A549 (cell line): ENCODE results near the gene DHX29. TPM values are rescaled to one million over a fixed set of nuclear protein-coding genes. Genes with fewer than 3 reads are reported as not detected.
A peak's percentile ranks its signal among the peaks of the same experiment; 100 is the strongest.

Source experiments
- ATAC-seq, 2 experiments: fragments of 200-7000 bp in 1 of 2; fragments of >200 bp in 1 of 2; cut with Nextera tagmentation in 1 of 2; cut with Tn5 transposase in 1 of 2; 3 replicates each; pipeline versions ENCODE4 v1.8.0 to v1.9.1; 2018 to 2020; ENCODE audit warnings: mild to moderate bottlenecking in 1 of 2, moderate library complexity in 1 of 2
- CTCF ChIA-PET: fragments of 300-600 bp; sonication (Branson Sonifier 250); formaldehyde crosslinking; extraction: SDS; loops from one replicate; lab custom pipeline; 2021; ENCODE audit warnings: antibody characterized with exemption, inconsistent platforms; lab: Yijun Ruan, JAX
- POLR2A ChIA-PET: fragments of 350-600 bp; formaldehyde crosslinking; extraction: SDS; loops from one replicate; lab custom pipeline; 2021; ENCODE audit warnings: antibody characterized with exemption, inconsistent platforms; lab: Yijun Ruan, JAX
- DNase-seq, 2 experiments: peaks; one replicate each; pipeline versions ENCODE4 v3.0.0 to v3.0.0-alpha.2; 2011 to 2016; ENCODE audit warnings: low read depth in 1 of 2, low spot score in 1 of 2
- FAIRE-seq: peaks from 2 replicates; lab custom pipeline; 2011; peaks lifted over from hg19 to GRCh38; lab: Jason Lieb, UNC
- H3K27ac ChIP-seq, 2 experiments: fragments of >200 bp; sonication (Bioruptor Twin); formaldehyde crosslinking; 3 replicates each; pipeline ENCODE4 v1.5.1; 2016 to 2017
- H3K4me1 ChIP-seq: fragments of >200 bp; sonication (Bioruptor Twin); formaldehyde crosslinking; 3 replicates; pipeline ENCODE4 v1.6.1; 2016
- H3K4me2 ChIP-seq: fragments of >200 bp; sonication (Bioruptor Twin); formaldehyde crosslinking; 3 replicates; pipeline ENCODE4 v1.6.1; 2016
- H3K4me3 ChIP-seq: fragments of >200 bp; sonication (Bioruptor Twin); formaldehyde crosslinking; 3 replicates; pipeline ENCODE4 v1.5.1; 2016
- H3K9me3 ChIP-seq: fragments of >200 bp; sonication (Bioruptor Twin); formaldehyde crosslinking; 3 replicates; pipeline ENCODE4 v1.6.1; 2016
- BCL3 ChIP-seq: fragments of >200 bp; sonication (Bioruptor Twin); formaldehyde crosslinking; IDR thresholded peaks from 3 replicates; pipeline ENCODE4 v1.6.1; 2016
- BHLHE40 ChIP-seq: IDR thresholded peaks from 2 replicates; pipeline ENCODE4 v1.6.1; 2012; ENCODE audit warnings: low read depth, low read length, inconsistent platforms
- E2F6 ChIP-seq: IDR thresholded peaks from 2 replicates; pipeline ENCODE4 v1.6.1; 2012; ENCODE audit warnings: low read depth, borderline replicate concordance
- FOSL2 ChIP-seq, 2 experiments: fragments of 450-650 bp in 1 of 2; fragments of >200 bp in 1 of 2; sonication (Bioruptor Twin) in 1 of 2; formaldehyde crosslinking; IDR thresholded peaks; 2 replicates each; pipeline versions ENCODE4 v1.5.0 to v1.6.1; 2016 to 2020; ENCODE audit warnings: mild to moderate bottlenecking in 1 of 2, moderate library complexity in 1 of 2
- HEYL ChIP-seq: fragments of 250-450 bp; sonication (Bioruptor Pico); IDR thresholded peaks from 2 replicates; pipeline ENCODE4 v1.8.0; 2021; ENCODE audit warnings: mild to moderate bottlenecking, moderate library complexity
- HMGXB4 ChIP-seq: fragments of 250-450 bp; sonication (Bioruptor Pico); IDR thresholded peaks from 2 replicates; pipeline ENCODE4 v1.5.0; 2021; ENCODE audit warnings: mild to moderate bottlenecking, moderate library complexity, borderline replicate concordance
- KDM5A ChIP-seq: fragments of 200-600 bp; sonication (generic); IDR thresholded peaks from 2 replicates; pipeline ENCODE4 v1.6.1; 2016; ENCODE audit warnings: antibody characterized with exemption, mild to moderate bottlenecking
- MAX ChIP-seq: IDR thresholded peaks from 2 replicates; pipeline ENCODE4 v1.6.1; 2012
- NFE2L2 ChIP-seq: fragments of 150-350 bp; conservative IDR thresholded peaks from 2 replicates; pipeline ENCODE4 v1.6.1; 2014; ENCODE audit warnings: low read length
- PHF8 ChIP-seq: fragments of 200-600 bp; sonication (generic); IDR thresholded peaks from 2 replicates; pipeline ENCODE4 v1.6.1; 2016; ENCODE audit warnings: low read depth, mild to moderate bottlenecking, antibody characterized with exemption, moderate library complexity, borderline replicate concordance
- POLR2A ChIP-seq: IDR thresholded peaks from 2 replicates; pipeline ENCODE4 v1.6.1; 2012; ENCODE audit warnings: mild to moderate bottlenecking, low read length
- RAD21 ChIP-seq, 2 experiments: fragments of >200 bp in 1 of 2; sonication (Bioruptor Twin) in 1 of 2; formaldehyde crosslinking in 1 of 2; IDR thresholded peaks in 1 of 2; conservative IDR thresholded peaks in 1 of 2; 2 replicates in 1 of 2; 3 replicates in 1 of 2; pipeline ENCODE4 v1.6.1; 2012 to 2018; ENCODE audit warnings: inconsistent platforms in 1 of 2
- RFX5 ChIP-seq: fragments of 450-650 bp; IDR thresholded peaks from 2 replicates; pipeline ENCODE4 v1.7.1; 2014; ENCODE audit warnings: antibody characterized with exemption, mild to moderate bottlenecking, moderate library complexity
- SREBF2 ChIP-seq: fragments of 450-650 bp; IDR thresholded peaks from 2 replicates; pipeline ENCODE4 v1.6.1; 2014; ENCODE audit warnings: mild to moderate bottlenecking, moderate library complexity
- WGBS: methylation state at CpG from one replicate; pipeline ENCODE4 v1.1.6; 2017; ENCODE audit errors: missing lambda C conversion rate; 5-methylcytosine and 5-hydroxymethylcytosine counted together
- polyA plus RNA-seq, 4 experiments: library from polyadenylated mRNA; depleted of rRNA in 3 of 4; stranded (reverse); fragments of >200 nt; fragmentation: RNase III in 1 of 4; extraction: RNeasy Plus Mini Kit Qiagen cat#74134 plus additional on column Dnase treatment in 1 of 4; gene quantifications; 2 replicates in 3 of 4; 3 replicates in 1 of 4; pipeline ENCODE4 v1.2.3, GENCODE V29; 2011 to 2017

Gene DHX29
- polyA plus RNA-seq, 2 of the 4 experiments (the other 2 are of a cell fraction) = 12.3 to 25.4 TPM

GRCh38 chr5:55241746-55242145, 65.7 kb downstream of the DHX29 start:
- no peak for DNase-seq
- WGBS = 75% methylated on average over 4 of the region's 4 CpGs
- POLR2A ChIA-PET = no interaction called here

GRCh38 chr5:55236800-55237199, 70.7 kb downstream of the DHX29 start:
- CTCF ChIA-PET = interaction anchor here (3.6 kb wide), 1 partner anchor 10 kb away, joined by 25 read pairs; the partner anchor contains the start of gene MCIDAS
- WGBS = 87% methylated on average over 10 of the region's 10 CpGs
- POLR2A ChIA-PET = no interaction called here
- Histone ChIP-seq H3K27ac (no peak overlapping the region), H3K9me3 (no peaks in the 10 kb centered on the region), H3K4me1 (peaks cover 11% of the 10 kb centered on the region; the same call in 1 of the 3 replicates), H3K4me2 (no peak overlapping the region), H3K4me3 (no peak overlapping the region)
- ATAC-seq (no peak), DNase-seq (no peak), FAIRE-seq (no peak)
- TF ChIP-seq RFX5 (no peak), NFE2L2 (no peak)

More at GRCh38 chr5:55241746-55242145, 65.7 kb downstream of the DHX29 start:
- no peak for FAIRE-seq
- TF ChIP-seq HMGXB4 (no peak), RAD21 (conservative IDR thresholded peaks at IDR 0.05 in 1 of 2, IDR thresholded peaks at IDR 0.05 in 1 of 2) (no peak), BCL3 (no peak)
- Histone ChIP-seq H3K27ac (no peak overlapping the region), H3K4me2 (no peak overlapping the region), H3K4me3 (no peak overlapping the region), H3K9me3 (no peaks in the 10 kb centered on the region; the same call in 2 of the 3 replicates), H3K4me1 (peaks cover 4% of the 10 kb centered on the region; the same call in 1 of the 3 replicates)
- CTCF ChIA-PET = interaction anchor here (1.0 kb wide), 1 partner anchor 9 kb away, joined by 3 read pairs; the partner anchor contains the start of gene CCNO
- ATAC-seq = no peak

GRCh38 chr5:55234121-55234700, 73.3 kb downstream of the DHX29 start:
- Histone ChIP-seq H3K4me2 (peak overlapping the region; percentile 80), H3K9me3 (no peaks in the 10 kb centered on the region), H3K4me1 (peaks cover 11% of the 10 kb centered on the region; the same call in 1 of the 3 replicates), H3K27ac (peak overlapping the region; percentile 74 to 94), H3K4me3 (peak overlapping the region; percentile 74)
- ATAC-seq = peak in 1 of 2 experiments; percentile 5; a peak in 2 of 6 replicates
- WGBS = 54% methylated on average over 31 of the region's 31 CpGs
- ChIA-PET CTCF (interaction anchor here (0.8 to 3.6 kb wide), 10 partner anchors 7 to 407 kb away, joined by 3 to 25 read pairs (median 4); partner anchors contain the start of gene MCIDAS), POLR2A (interaction anchor here (1.2 to 2.3 kb wide), 3 partner anchors 10 to 73 kb away, joined by 3 to 22 read pairs (median 6); partner anchors contain the start of genes DHX29 and MTREX)
- no peak for FAIRE-seq
- TF ChIP-seq HEYL = no peak
- no peak for TF ChIP-seq BHLHE40
- TF ChIP-seq FOSL2 (IDR thresholded peaks at IDR 0.05) = no peak
- TF ChIP-seq FOSL2 (CRISPR knock-in tag; IDR thresholded peaks at IDR 0.05) = no peak
- TF ChIP-seq KDM5A = no peak
- TF ChIP-seq MAX = no peak
- peak in 1 of 2 experiments; percentile 10 for DNase-seq

GRCh38 chr5:55232985-55233928, 74.2 kb downstream of the DHX29 start, which contains the start of gene CCNO:
TSS of gene CCNO (minus strand) at chr5:55233608. CDS start at chr5:55233523, 85 bp downstream.
- WGBS = under 1% methylated on average over 40 of the region's 106 CpGs

More at GRCh38 chr5:55232985-55233928, 74.2 kb downstream of the DHX29 start, which contains the start of gene CCNO:
- no peak for FAIRE-seq
- Histone ChIP-seq H3K9me3 (no peaks in the 10 kb centered on the region), H3K4me1 (peaks cover 9% of the 10 kb centered on the region; the same call in 1 of the 3 replicates), H3K27ac (peak within 1 kb of the TSS; percentile 74 to 94), H3K4me2 (peak within 1 kb of the TSS; percentile 80), H3K4me3 (peak within 1 kb of the TSS; percentile 74)
- peak; percentile 88 to 94 for ATAC-seq
- CTCF ChIA-PET = interaction anchor here (0.6 to 2.5 kb wide), 11 partner anchors 9 to 97 kb away, joined by 3 to 11 read pairs (median 4); no protein-coding TSS in a partner anchor
- DNase-seq = peak; percentile 80 to 82
- TF ChIP-seq PHF8 (peak; percentile 31; the same call in 1 of the 2 replicates), E2F6 (peak; percentile 82), POLR2A (peak; percentile 51; the same call in 1 of the 2 replicates), SREBF2 (no peak)
- POLR2A ChIA-PET = interaction anchor here (1.0 to 2.3 kb wide), 4 partner anchors 9 to 74 kb away, joined by 3 to 22 read pairs (median 4); partner anchors contain the start of genes DHX29 and MTREX
